ENCODE measurements around the gene GALNT16. TPM values are rescaled to one million over a fixed set of nuclear protein-coding genes. Genes with fewer than 3 reads are reported as not detected.

Gene GALNT16
- total and polyA plus RNA-seq, 2 of the 8 experiments (the other 6 are each of a cell fraction or from before 2014, with no cell fraction given): 5.4 to 6.3 TPM

DNA sequence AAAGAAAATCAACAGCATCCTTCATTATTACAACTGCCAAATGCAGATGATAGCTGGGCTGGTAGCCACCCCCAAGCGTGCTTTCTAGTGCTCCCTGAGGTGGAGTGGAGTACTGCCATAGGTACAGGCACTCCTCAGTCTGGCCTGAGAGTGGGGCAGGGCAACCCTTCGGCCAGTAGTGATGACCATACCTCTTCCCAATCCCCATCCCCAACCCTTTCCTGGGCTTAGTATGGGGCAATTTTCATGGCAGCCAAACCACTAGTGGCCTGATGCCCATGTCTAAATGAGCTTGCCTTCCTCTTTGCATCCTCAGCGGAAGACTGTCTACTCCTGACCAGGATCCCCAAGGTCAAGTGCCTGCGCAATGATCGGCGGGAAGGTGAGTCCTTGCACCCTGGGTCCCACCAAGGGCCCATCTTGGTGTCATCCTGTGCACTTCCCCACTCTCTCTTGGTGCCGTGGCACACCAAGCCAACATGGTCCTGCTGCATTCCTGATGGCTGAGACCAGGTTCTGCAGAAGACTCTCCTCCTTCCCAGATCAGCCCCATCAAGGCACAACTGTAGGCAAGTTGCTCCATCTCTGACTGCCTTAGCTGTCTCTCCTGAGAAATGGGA, 65.8 kb downstream of the GALNT16 start:
- WGBS, 2 experiments (ENCODE audit: extremely low coverage in 1 of 2, insufficient coverage in 1 of 2, insufficient read length in 1 of 2, insufficient replicate concordance in 2 of 2, low coverage in 1 of 2, low lambda C conversion rate in 2 of 2, missing lambda C conversion rate in 1 of 2): 92% methylated on average over 7 of the region's 7 CpGs; no CpG with 5 or more reads in 1 of the 2 experiments
- Histone ChIP-seq H2AFZ (ENCODE audit: low read length) (no peak overlapping the region), H2BK120ac (replicated peaks; ENCODE audit: low read depth, low read length) (no peak overlapping the region), H3K27me3 (replicated peaks in 1 of 4; ENCODE audit: control insufficient read depth in 3 of 4, extremely low read depth in 1 of 4, insufficient read depth in 3 of 4, low read length in 3 of 4) (no peaks in the 10 kb centered on the region), H3K4me1 (replicated peaks in 1 of 4; ENCODE audit: control insufficient read depth in 3 of 4, insufficient read depth in 4 of 4, low read length in 3 of 4) (peaks cover 0 to 15% (median 6%) of the 10 kb centered on the region in 4 experiments; a peak in 6 of 7 replicates), H3K9me3 (ENCODE audit: insufficient read depth in 2 of 2, low read depth in 1 of 2, low read length in 1 of 2) (no peaks in the 10 kb centered on the region), H3K27ac (ENCODE audit: low read depth, low read length) (no peak overlapping the region), H4K91ac (replicated peaks; ENCODE audit: insufficient read length, low read length) (no peak overlapping the region), H3K23ac (ENCODE audit: insufficient read length) (no peak overlapping the region), H4K5ac (ENCODE audit: insufficient read length, low read depth, low read length) (no peak overlapping the region), H3K14ac (ENCODE audit: insufficient read length) (no peak overlapping the region), H2BK20ac (ENCODE audit: low read length) (no peak overlapping the region), H4K20me1 (replicated peaks in 1 of 2; ENCODE audit: control insufficient read depth in 1 of 2, insufficient read depth in 2 of 2, low read length in 2 of 2) (no peaks in the 10 kb centered on the region), H3K36me3 (ENCODE audit: control insufficient read depth in 2 of 4, insufficient read depth in 4 of 4, low read length in 3 of 4) (no peaks in the 10 kb centered on the region), H3K79me1 (ENCODE audit: low read depth, low read length) (no peaks in the 10 kb centered on the region), H3K79me2 (ENCODE audit: control insufficient read depth in 1 of 2, insufficient read depth in 2 of 2, low read length in 2 of 2) (no peaks in the 10 kb centered on the region), H3K4ac (replicated peaks; ENCODE audit: insufficient read length, low read depth, low read length) (no peak overlapping the region), H3K9ac (replicated peaks in 1 of 4; ENCODE audit: extremely low read depth in 1 of 4, low read depth in 3 of 4, low read length in 3 of 4) (no peak overlapping the region), H2BK12ac (ENCODE audit: low read depth, low read length) (no peak overlapping the region), H2BK15ac (ENCODE audit: low read length) (no peak overlapping the region), H3K4me2 (ENCODE audit: insufficient read depth in 1 of 2, low read depth in 2 of 2, low read length in 2 of 2) (no peak overlapping the region), H2BK5ac (ENCODE audit: low read depth, low read length) (no peak overlapping the region), H3K56ac (replicated peaks; ENCODE audit: insufficient read length, low read depth, low read length) (no peak overlapping the region), H3K23me2 (ENCODE audit: low read depth, low read length) (no peaks in the 10 kb centered on the region), H3K4me3 (ENCODE audit: extremely low read depth in 1 of 4, insufficient read depth in 2 of 4, low read depth in 3 of 4, low read length in 4 of 4) (no peak overlapping the region), H2AK5ac (ENCODE audit: low read depth, low read length) (no peak overlapping the region), H3K18ac (ENCODE audit: extremely low read depth, low read length) (no peak overlapping the region), H4K8ac (ENCODE audit: extremely low read depth, insufficient read depth, low read length) (no peak overlapping the region)
- ChIA-PET POLR2A (ENCODE audit: partially characterized antibody) (interaction anchor here (0.6 kb wide), 1 partner anchor 32 kb away, joined by 4 read pairs; no protein-coding TSS in a partner anchor), CTCF (ENCODE audit: partially characterized antibody) (interaction anchor here (0.8 to 5.5 kb wide), 21 partner anchors 9 to 416 kb away, joined by 3 to 34 read pairs (median 5); no protein-coding TSS in a partner anchor)
- TF ChIP-seq MAFK (IDR thresholded peaks at IDR 0.05; ENCODE audit: low read depth, low read length) (no peak), GABPA (IDR thresholded peaks at IDR 0.05; ENCODE audit: borderline replicate concordance, insufficient read depth, low read length) (no peak), RAD21 (IDR thresholded peaks at IDR 0.05 in 1 of 2, conservative IDR thresholded peaks at IDR 0.05 in 1 of 2; ENCODE audit: low read depth in 2 of 2, low read length in 2 of 2) (peak; percentile 22 to 28; a peak in 1 of 4 replicates)
- TF ChIP-seq, protein P1, sequence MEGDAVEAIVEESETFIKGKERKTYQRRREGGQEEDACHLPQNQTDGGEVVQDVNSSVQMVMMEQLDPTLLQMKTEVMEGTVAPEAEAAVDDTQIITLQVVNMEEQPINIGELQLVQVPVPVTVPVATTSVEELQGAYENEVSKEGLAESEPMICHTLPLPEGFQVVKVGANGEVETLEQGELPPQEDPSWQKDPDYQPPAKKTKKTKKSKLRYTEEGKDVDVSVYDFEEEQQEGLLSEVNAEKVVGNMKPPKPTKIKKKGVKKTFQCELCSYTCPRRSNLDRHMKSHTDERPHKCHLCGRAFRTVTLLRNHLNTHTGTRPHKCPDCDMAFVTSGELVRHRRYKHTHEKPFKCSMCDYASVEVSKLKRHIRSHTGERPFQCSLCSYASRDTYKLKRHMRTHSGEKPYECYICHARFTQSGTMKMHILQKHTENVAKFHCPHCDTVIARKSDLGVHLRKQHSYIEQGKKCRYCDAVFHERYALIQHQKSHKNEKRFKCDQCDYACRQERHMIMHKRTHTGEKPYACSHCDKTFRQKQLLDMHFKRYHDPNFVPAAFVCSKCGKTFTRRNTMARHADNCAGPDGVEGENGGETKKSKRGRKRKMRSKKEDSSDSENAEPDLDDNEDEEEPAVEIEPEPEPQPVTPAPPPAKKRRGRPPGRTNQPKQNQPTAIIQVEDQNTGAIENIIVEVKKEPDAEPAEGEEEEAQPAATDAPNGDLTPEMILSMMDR (IDR thresholded peaks at IDR 0.05; ENCODE audit: control extremely low read depth in 1 of 3, insufficient read depth in 1 of 3, low read depth in 1 of 3, low read length in 3 of 3): peak; percentile 32 to 50 (median 39)
- no peak for DNase-seq (ENCODE audit: low read depth in 1 of 2, low spot score in 2 of 2)
- peak; percentile 45 for FAIRE-seq

All from H1 (cell line).